ENCODE results near the gene XIST.

- TF ChIP-seq GATA2 (IDR thresholded peaks at IDR 0.05; ENCODE audit: low read depth, low read length): no peak
- no peak for TF ChIP-seq GATA3 (IDR thresholded peaks at IDR 0.05; ENCODE audit: low read depth, low read length)
Measured at GRCh38 chrX:73826996-73827395, 25.5 kb downstream of the XIST start.
